ENCODE results near the gene TGFBR3L. TPM values are rescaled to one million over a fixed set of nuclear protein-coding genes. Genes with fewer than 3 reads are reported as not detected.

TGFBR3L gene
- 1 to 10 TPM in 1 of 2 donors, not detected in 1; 2.2 TPM for total RNA-seq
- 1.2 TPM for polyA plus RNA-seq (ENCODE audit: insufficient read depth, low read depth, low replicate concordance)
- long read RNA-seq, donor 1 = 0 reads
- long read RNA-seq, donor 2 = 0 reads

DNA sequence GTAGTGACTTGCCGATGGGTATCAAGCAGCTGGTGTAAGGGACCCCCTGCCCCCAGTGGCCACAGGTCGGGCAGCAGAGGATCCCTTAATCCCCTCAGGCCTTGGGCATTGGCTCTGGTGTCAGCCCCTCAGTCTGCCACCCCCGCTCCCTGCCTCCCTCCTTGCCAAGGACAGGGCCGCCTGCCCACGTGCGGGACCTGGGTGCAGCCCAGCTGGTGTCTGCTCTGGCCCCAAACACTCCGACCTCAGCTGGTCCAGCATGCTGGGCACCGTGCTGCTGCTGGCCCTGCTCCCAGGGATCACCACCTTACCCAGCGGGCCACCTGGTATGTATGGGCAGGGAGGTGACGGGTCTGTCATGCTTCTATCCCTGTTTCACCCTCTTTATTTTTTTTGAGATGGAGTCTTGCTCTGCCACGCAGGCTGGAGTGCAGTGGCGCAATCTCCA, at the start of gene TGFBR3L:
TSS of gene TGFBR3L (plus strand) at position 233 of the 448 bp plus-strand sequence.
- TF ChIP-seq, protein P1, sequence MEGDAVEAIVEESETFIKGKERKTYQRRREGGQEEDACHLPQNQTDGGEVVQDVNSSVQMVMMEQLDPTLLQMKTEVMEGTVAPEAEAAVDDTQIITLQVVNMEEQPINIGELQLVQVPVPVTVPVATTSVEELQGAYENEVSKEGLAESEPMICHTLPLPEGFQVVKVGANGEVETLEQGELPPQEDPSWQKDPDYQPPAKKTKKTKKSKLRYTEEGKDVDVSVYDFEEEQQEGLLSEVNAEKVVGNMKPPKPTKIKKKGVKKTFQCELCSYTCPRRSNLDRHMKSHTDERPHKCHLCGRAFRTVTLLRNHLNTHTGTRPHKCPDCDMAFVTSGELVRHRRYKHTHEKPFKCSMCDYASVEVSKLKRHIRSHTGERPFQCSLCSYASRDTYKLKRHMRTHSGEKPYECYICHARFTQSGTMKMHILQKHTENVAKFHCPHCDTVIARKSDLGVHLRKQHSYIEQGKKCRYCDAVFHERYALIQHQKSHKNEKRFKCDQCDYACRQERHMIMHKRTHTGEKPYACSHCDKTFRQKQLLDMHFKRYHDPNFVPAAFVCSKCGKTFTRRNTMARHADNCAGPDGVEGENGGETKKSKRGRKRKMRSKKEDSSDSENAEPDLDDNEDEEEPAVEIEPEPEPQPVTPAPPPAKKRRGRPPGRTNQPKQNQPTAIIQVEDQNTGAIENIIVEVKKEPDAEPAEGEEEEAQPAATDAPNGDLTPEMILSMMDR (IDR thresholded peaks at IDR 0.05) = no peak
- TF ChIP-seq POLR2A (IDR thresholded peaks at IDR 0.05) = no peak
- Histone ChIP-seq H3K4me1 (peaks cover 12% of the 10 kb centered on the region), H3K27ac (no peak within 1 kb of the TSS), H3K4me3 (no peak within 1 kb of the TSS), H3K9me3 (no peaks in the 10 kb centered on the region), H3K27me3 (no peaks in the 10 kb centered on the region), H3K36me3 (ENCODE audit: low read depth, missing control alignments) (no peaks in the 10 kb centered on the region)
- WGBS, 2 donors = 68 to 80% methylated on average over 4 to 12 of the region's 12 CpGs
- intact Hi-C loops (cut with DNase I; ENCODE audit: low total_unique reads) = no loop called here
- no peak for DNase-seq

DNA sequence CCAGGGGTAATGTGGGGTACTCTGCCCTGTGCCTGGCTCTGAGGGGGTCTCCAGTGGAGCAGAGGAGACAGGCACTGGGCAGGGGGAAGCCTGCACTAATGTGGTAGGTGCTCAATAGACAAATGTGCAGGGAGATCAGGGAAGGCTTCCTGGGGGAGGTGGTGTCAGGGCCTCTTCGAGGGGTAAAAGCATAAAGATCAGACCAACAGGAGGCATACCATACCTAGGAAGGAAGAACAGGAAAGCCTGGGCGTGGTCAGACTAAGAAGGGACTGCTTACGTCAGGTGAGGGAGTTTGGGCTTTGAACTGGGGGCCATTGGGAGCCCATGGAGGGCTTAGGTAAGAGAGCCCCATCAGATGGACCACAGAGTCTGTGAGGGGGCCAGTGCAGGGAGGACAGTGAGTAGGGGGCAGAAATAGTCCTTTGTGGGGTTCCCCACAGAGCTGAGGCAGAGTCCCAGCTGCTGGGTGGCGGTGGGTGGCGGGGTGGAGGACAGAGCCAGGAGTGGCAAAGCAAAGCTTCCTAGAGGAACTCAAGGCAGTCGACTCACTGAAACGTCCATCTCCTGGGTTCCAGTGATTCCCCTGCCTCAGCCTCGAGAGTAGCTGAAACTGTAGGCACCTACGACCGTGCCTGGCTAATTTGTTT, 49.2 kb upstream of the TGFBR3L start:
- H3K27me3 ChIP-seq = no peaks in the 10 kb centered on the region
- intact Hi-C loops (cut with DNase I; ENCODE audit: low total_unique reads) = no loop called here
- no peak overlapping the region for H3K27ac ChIP-seq
- no peaks in the 10 kb centered on the region for H3K36me3 ChIP-seq (ENCODE audit: low read depth, missing control alignments)
- peaks cover 7% of the 10 kb centered on the region for H3K4me1 ChIP-seq
- DNase-seq = no peak
- H3K9me3 ChIP-seq = no peaks in the 10 kb centered on the region
- TF ChIP-seq, protein P1 (IDR thresholded peaks at IDR 0.05) = no peak
- no peak for TF ChIP-seq POLR2A (IDR thresholded peaks at IDR 0.05)
- H3K4me3 ChIP-seq = no peak overlapping the region
- 51 to 64% methylated on average over 10 of the region's 10 CpGs for WGBS, 2 donors

DNA sequence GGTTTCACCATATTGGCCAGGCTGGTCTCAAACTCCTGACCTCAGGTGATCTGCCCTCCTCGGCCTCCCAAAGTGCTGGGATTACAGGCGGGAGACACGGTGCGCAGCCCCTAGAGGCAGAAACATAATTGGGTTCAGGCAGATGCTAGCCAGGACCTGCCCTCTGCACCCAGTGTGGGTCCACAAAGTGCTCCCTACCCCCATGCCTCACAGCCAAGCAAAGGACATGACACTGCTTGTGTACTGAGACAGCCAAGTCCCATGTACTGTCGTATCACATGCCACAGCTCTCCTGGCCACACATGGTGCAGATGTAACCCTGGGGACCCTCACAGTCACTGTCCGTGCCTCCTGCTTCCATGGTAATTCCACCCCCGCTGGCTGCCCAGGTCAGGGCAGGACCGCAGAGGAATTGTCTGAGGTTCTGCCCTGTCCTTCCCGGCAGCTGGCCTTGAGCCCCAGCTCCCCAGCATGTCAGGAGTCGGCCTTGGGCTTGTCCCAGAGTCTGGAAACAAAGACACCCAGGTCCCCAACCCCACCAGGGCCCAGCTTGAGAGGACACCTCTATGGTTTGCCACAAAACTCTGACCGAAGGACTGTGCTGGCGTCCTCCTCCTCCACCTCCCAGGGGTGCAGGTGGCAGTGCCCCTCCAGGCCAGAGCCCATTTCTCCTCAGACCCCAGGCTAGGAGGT, 48.1 kb upstream of the TGFBR3L start:
- Histone ChIP-seq H3K4me3 (no peak overlapping the region), H3K27ac (no peak overlapping the region), H3K9me3 (no peaks in the 10 kb centered on the region), H3K27me3 (no peaks in the 10 kb centered on the region), H3K4me1 (peaks cover 7% of the 10 kb centered on the region), H3K36me3 (ENCODE audit: low read depth, missing control alignments) (no peaks in the 10 kb centered on the region)
- DNase-seq = no peak
- intact Hi-C loops (cut with DNase I; ENCODE audit: low total_unique reads) = no loop called here
- TF ChIP-seq, protein P1 (IDR thresholded peaks at IDR 0.05) = no peak
- TF ChIP-seq POLR2A (IDR thresholded peaks at IDR 0.05) = no peak
- 64 to 76% methylated on average over 4 to 12 of the region's 12 CpGs for WGBS, 2 donors

DNA sequence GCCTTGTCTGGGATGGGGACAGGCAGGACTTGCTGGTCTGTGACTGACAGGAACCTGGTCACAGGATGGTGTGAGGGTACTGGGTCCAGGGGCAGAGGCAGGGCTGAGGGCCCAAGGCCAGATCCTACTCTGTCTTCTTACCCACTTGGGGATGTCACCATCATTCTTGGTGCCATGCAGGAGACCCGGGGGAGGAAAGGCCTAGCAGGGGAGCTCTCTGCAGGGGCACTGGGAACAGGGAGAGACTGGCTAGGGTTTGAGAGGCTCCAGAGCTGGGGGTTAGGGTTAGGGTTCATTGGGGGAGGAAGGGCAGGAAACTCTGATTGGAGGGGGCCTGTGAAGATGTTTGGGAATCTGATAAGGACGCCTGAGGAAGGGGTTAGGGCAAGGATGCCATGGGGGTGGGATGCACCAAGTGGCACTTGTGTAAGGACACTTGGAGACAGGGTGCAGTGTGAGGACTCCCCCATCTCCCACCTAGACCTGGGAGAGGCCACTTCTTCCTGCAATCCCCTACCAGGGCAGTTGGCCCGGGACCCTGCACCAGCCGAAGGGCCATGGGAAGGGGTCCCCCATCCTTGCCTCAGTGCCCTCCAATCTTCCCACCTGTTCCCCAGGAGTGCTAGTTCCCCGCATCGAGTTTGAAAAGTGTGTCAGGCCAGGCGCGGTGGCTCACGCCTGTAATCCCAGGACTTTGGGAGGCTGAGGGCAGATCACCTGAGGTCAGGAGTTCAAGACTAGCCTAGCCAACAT, 47.4 kb upstream of the TGFBR3L start:
- no peaks in the 10 kb centered on the region for H3K9me3 ChIP-seq
- no peak overlapping the region for H3K4me3 ChIP-seq
- 77 to 84% methylated on average over 9 of the region's 9 CpGs for WGBS, 2 donors
- H3K4me1 ChIP-seq = peaks cover 7% of the 10 kb centered on the region
- TF ChIP-seq POLR2A (IDR thresholded peaks at IDR 0.05) = no peak
- TF ChIP-seq, protein P1 (IDR thresholded peaks at IDR 0.05) = no peak
- H3K27me3 ChIP-seq = no peaks in the 10 kb centered on the region
- no peaks in the 10 kb centered on the region for H3K36me3 ChIP-seq (ENCODE audit: low read depth, missing control alignments)
- intact Hi-C loops (cut with DNase I; ENCODE audit: low total_unique reads) = no loop called here
- no peak overlapping the region for H3K27ac ChIP-seq
- DNase-seq = no peak

All from testis (tissue), 5 donors.